AG04450 (cell line): ENCODE results near the gene PI16. TPM values are rescaled to one million over a fixed set of nuclear protein-coding genes. Genes with fewer than 3 reads are reported as not detected.

Experiments used
- CTCF ChIA-PET: fragments of 300-600, 350-600 bp; formaldehyde crosslinking; extraction: SDS; loops from one replicate; lab custom pipeline; 2022; ENCODE audit warnings: antibody characterized with exemption, inconsistent platforms; lab: Charles Lee
- POLR2A ChIA-PET: fragments of 350-600 bp; formaldehyde crosslinking; extraction: SDS; loops from one replicate; lab custom pipeline; 2021; ENCODE audit warnings: antibody characterized with exemption, inconsistent platforms; lab: Yijun Ruan, JAX
- DNase-seq: peaks from one replicate; pipeline ENCODE4 v3.0.0-alpha.2; 2011; ENCODE audit warnings: low read depth, low spot score
- H3K27ac ChIP-seq: one replicate; pipeline ENCODE4 v1.5.1; 2012; ENCODE audit warnings: low read depth, low read length, control low read depth
- H3K27me3 ChIP-seq: one replicate; pipeline ENCODE4 v1.6.0; 2012; ENCODE audit warnings: low read length; ENCODE audit not compliant: control insufficient read depth, insufficient read depth
- H3K4me3 ChIP-seq: 2 replicates; pipeline ENCODE4 v1.5.1; 2011; ENCODE audit warnings: mild to moderate bottlenecking, low read depth, low read length, control low read depth
- H3K9me3 ChIP-seq: 2 replicates; pipeline ENCODE4 v1.5.1; 2012; ENCODE audit warnings: low read length; ENCODE audit not compliant: control insufficient read depth, insufficient read depth
- polyA plus RNA-seq: library from polyadenylated mRNA; depleted of rRNA; stranded (reverse); fragments of >200 nt; gene quantifications from 2 replicates; pipeline ENCODE4 v1.2.3, GENCODE V29; 2011
- TF ChIP-seq, protein P1 (sequence below): IDR thresholded peaks from 2 replicates; pipeline ENCODE4 v1.5.1; 2011; ENCODE audit warnings: low read depth, low read length, control low read depth, inconsistent platforms

PI16 gene
- polyA plus RNA-seq, 1 experiment = 0.05 TPM

DNA sequence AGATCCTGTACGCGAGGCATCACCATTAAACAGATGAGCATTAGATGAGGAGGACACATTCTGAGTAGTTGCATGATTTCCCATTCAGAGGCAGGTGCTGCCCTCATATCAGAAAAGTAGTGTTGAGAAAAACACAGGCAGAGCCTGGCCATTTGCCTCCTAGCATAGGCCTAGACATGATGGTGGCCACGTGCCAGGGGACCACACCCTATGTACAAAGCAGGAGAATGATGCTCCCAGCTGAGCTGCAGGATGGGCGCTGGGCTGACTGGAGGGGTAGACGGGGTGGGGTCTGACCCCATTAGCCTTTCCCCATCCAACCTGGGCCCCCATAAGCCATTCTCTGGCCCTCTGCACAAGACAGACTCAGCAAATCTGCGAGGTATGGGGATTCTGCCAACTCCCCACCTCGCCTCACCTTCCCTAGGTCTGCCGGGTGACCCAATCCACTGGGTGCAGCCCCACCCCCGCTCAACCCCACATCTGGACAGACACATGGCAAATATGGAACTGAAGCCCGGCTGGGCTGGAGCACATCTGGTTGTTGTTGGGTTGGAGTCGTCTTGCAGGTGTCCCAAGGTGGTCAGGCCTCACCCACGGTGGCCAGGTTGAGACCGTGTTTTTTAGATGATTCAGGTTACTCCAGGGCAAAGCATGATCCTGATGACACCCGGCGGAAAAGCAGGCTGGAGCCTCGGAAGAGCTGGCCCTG is 13.9 kb downstream of the PI16 start:
- no peak for DNase-seq
- Histone ChIP-seq H3K27ac (no peak overlapping the region), H3K4me3 (no peak overlapping the region), H3K27me3 (no peaks in the 10 kb centered on the region), H3K9me3 (no peaks in the 10 kb centered on the region)
- CTCF ChIA-PET = no interaction called here
- POLR2A ChIA-PET = no interaction called here
- TF ChIP-seq, protein P1, sequence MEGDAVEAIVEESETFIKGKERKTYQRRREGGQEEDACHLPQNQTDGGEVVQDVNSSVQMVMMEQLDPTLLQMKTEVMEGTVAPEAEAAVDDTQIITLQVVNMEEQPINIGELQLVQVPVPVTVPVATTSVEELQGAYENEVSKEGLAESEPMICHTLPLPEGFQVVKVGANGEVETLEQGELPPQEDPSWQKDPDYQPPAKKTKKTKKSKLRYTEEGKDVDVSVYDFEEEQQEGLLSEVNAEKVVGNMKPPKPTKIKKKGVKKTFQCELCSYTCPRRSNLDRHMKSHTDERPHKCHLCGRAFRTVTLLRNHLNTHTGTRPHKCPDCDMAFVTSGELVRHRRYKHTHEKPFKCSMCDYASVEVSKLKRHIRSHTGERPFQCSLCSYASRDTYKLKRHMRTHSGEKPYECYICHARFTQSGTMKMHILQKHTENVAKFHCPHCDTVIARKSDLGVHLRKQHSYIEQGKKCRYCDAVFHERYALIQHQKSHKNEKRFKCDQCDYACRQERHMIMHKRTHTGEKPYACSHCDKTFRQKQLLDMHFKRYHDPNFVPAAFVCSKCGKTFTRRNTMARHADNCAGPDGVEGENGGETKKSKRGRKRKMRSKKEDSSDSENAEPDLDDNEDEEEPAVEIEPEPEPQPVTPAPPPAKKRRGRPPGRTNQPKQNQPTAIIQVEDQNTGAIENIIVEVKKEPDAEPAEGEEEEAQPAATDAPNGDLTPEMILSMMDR = no peak

DNA sequence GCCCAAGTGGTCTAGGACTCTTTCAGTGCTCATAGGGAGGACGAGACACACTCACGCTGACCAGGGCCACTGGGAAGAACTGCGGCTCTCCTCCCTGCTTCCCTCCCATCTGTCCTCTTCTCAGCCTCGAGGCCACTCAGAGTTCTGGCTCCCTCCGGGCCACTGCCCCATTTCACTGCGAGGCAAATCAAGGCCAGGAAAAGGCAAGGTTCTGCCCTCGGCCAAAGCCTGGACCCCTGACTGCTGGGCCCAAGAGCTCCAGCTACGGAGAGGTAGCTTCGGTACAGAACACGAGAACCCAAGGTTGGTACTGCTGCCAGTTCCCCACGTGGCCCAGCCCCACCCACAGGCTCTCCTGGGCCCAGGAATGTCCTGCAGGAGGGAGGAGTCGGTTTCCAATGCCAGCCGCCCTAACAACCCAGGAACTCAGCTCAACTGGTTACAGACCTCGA is 14.7 kb downstream of the PI16 start:
- TF ChIP-seq, protein P1 = no peak
- no peaks in the 10 kb centered on the region for H3K27me3 ChIP-seq
- POLR2A ChIA-PET = no interaction called here
- CTCF ChIA-PET = no interaction called here
- no peak overlapping the region for H3K27ac ChIP-seq
- no peak for DNase-seq
- no peaks in the 10 kb centered on the region for H3K9me3 ChIP-seq
- H3K4me3 ChIP-seq = no peak overlapping the region

DNA sequence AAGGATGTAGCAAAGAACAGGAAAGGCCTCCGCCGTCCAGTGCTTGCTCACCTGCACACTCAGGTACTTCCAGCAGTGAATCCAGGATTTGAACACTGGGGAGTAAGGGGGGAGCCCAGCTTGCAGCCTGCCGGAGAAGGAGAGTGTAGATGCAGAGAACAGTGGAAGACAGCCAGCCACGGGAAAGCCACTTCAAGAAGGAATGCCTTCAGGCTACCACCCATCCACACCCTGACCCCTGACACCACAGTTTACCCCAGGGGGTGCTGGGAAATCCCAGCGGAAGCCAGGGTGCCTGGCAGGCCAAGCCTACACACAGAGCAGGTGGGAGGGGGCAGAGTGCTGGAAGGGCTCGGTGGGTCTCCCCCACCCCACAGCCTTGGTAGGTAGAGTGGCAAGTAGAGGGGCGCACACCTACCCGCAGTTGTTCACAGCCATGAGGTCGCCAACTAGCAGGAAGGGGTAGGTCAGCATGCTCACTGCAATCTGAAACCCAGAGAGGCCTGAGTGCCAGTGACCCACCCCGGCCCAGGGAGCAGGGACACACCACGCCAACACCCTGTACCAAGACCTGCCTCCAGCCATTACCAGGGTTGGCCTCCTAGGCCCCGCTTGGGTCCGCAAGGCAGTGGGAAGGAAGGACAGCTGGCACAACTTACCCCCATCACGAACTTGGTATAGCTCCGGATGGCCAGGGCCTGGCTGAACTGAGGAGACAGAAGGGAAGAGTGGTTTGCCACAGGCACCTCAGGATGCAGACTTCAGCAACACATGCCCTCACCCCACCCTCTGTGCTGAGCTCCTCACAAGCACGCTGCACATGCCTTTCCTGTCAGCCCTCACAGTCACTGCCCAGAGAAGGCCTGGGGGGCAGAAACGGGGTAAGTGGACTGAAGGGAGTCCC is 15.7 kb downstream of the PI16 start:
- no peak overlapping the region for H3K4me3 ChIP-seq
- TF ChIP-seq, protein P1 = no peak
- ChIA-PET CTCF (interaction anchor here (0.6 to 1.1 kb wide), 2 partner anchors 56 to 206 kb away, joined by 3 read pairs; no protein-coding TSS in a partner anchor), POLR2A (no interaction called here)
- H3K27ac ChIP-seq = no peak overlapping the region
- no peaks in the 10 kb centered on the region for H3K27me3 ChIP-seq
- no peak for DNase-seq
- no peaks in the 10 kb centered on the region for H3K9me3 ChIP-seq

DNA sequence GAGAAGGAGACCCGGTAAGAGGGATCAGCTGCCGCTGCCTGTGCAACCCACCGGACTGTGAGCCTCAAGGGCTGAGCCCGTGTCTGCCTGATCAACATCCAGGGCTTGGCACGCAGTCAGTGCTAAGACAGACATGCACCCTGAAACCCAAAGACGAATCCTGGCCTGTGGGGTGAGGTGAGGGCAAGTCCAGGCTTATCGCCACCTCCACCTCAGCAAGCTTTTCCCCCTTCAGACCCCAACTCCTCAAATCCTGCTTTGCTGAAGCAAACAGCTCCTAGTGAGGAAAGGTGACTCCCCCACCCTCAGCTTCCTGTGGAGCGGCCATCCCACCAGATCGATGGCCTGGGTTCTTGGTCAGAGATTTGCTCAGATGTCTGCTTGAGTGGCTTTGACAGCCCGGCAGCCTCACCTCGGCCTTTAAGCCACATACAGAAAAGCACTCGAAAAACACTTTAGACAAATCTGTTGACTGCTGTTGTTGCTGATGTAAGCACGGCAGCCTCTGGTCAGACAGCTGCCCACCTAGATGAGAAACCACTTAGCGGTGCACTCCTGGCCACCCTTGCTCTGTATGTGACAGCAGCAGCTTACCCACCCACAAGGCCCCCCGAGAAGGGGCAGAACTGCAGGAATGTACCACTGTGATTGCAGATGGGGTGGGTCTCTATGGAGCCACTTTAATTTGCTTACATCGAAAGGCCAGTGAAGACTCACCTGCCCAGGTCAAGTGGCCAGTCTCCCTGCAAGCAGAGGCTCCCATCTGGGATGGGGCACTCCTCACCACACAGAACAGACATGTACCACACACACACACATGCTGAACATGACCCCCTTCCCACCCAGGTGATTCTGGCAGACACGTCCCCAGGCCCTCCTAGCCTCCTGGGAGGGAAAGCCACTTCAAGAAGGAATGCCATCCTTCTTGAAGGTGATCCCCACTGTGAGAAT is 16.6 kb downstream of the PI16 start:
- CTCF ChIA-PET = interaction anchor here (0.6 to 1.1 kb wide), 2 partner anchors 57 to 207 kb away, joined by 3 read pairs; no protein-coding TSS in a partner anchor
- TF ChIP-seq, protein P1 = no peak

More for the DNA sequence above, 16.6 kb downstream of the PI16 start:
- POLR2A ChIA-PET = no interaction called here
- H3K27me3 ChIP-seq = no peaks in the 10 kb centered on the region
- no peak for DNase-seq
- no peaks in the 10 kb centered on the region for H3K9me3 ChIP-seq
- H3K4me3 ChIP-seq = no peak overlapping the region
- H3K27ac ChIP-seq = no peak overlapping the region
